Large intestine (tissue), 12 donors: ENCODE data around the gene CILP. TPM values are rescaled to one million over a fixed set of nuclear protein-coding genes. Genes with fewer than 3 reads are reported as not detected.

Experiments
- DNase-seq, 2 donors: peaks; one replicate each; pipeline versions ENCODE4 v3.0.0 to v3.0.0-alpha.2; 2013
- H3K27ac ChIP-seq: one replicate; pipeline ENCODE4 v1.5.1; 2013; ENCODE audit warnings: low read length
- H3K27me3 ChIP-seq: 2 replicates; pipeline ENCODE4 v1.6.1; 2013; ENCODE audit warnings: low read length; ENCODE audit not compliant: control insufficient read depth, insufficient read depth
- H3K36me3 ChIP-seq: 2 replicates; pipeline ENCODE4 v1.6.1; 2013; ENCODE audit warnings: low read length; ENCODE audit not compliant: control insufficient read depth, insufficient read depth
- H3K4me1 ChIP-seq: one replicate; pipeline ENCODE4 v1.6.1; 2013; ENCODE audit warnings: low read length; ENCODE audit not compliant: control insufficient read depth, insufficient read depth
- H3K4me3 ChIP-seq: one replicate; pipeline ENCODE4 v1.5.1; 2013; ENCODE audit warnings: low read length
- H3K9me3 ChIP-seq: one replicate; pipeline ENCODE4 v1.6.1; 2013; ENCODE audit warnings: mild to moderate bottlenecking, low read depth, low read length, moderate library complexity; ENCODE audit not compliant: control insufficient read depth
- WGBS: methylation state at CpG from one replicate; pipeline ENCODE4 v1.1.5; 2013; ENCODE audit warnings: low lambda C conversion rate; ENCODE audit not compliant: insufficient coverage; 5-methylcytosine and 5-hydroxymethylcytosine counted together
- long read RNA-seq, 11 donors: transcript quantifications; one replicate each; lab custom pipeline, GENCODE V29; 2026
- polyA plus RNA-seq: library from polyadenylated mRNA; unstranded; fragments of 120-200 nt; gene quantifications from one replicate; pipeline ENCODE4 v1.2.1, GENCODE V29; 2013

Gene CILP
- polyA plus RNA-seq = 2.8 TPM
- long read RNA-seq, donor 1 = 0 reads
- long read RNA-seq, donor 2 = 0 reads
- long read RNA-seq, donor 3 = 0 reads
- long read RNA-seq, donor 4 = 0 reads
- long read RNA-seq, donor 5 = 0 reads
- long read RNA-seq, donor 6 = 0 reads
- long read RNA-seq, donor 7, full-length matches to known transcripts = 1 of 1 reads
- long read RNA-seq, donor 7, partial matches to known transcripts = 0 of 1 reads
- long read RNA-seq, donor 7, other reads (novel, unspliced or antisense) = 0 of 1 reads
- long read RNA-seq, donor 8 = 0 reads
- long read RNA-seq, donor 9 = 0 reads
- long read RNA-seq, donor 10, full-length matches to known transcripts = 2 of 2 reads
- long read RNA-seq, donor 10, partial matches to known transcripts = 0 of 2 reads
- long read RNA-seq, donor 10, other reads (novel, unspliced or antisense) = 0 of 2 reads
- long read RNA-seq, donor 11, full-length matches to known transcripts = 1 of 1 reads
- long read RNA-seq, donor 11, partial matches to known transcripts = 0 of 1 reads
- long read RNA-seq, donor 11, other reads (novel, unspliced or antisense) = 0 of 1 reads

- Histone ChIP-seq H3K27me3 (no peaks in the 10 kb centered on the region), H3K4me3 (no peak within 1 kb of the TSS), H3K36me3 (no peaks in the 10 kb centered on the region), H3K27ac (no peak within 1 kb of the TSS), H3K4me1 (peaks cover 10% of the 10 kb centered on the region), H3K9me3 (no peaks in the 10 kb centered on the region)
- DNase-seq = no peak
- WGBS = 90% methylated on average over 2 of the region's 8 CpGs
Observed at GRCh38 chr15:65210770-65211481, at the start of gene CILP. CILP (minus strand) TSS chr15:65211473; CDS start chr15:65209755, 1,718 bp downstream.

GRCh38 chr15:65260968-65261367, 49.7 kb upstream of the CILP start:
- no peak overlapping the region for H3K27ac ChIP-seq
- no peak for DNase-seq
- peaks cover 21% of the 10 kb centered on the region for H3K4me1 ChIP-seq
- H3K9me3 ChIP-seq = no peaks in the 10 kb centered on the region
- peaks cover 39% of the 10 kb centered on the region for H3K36me3 ChIP-seq
- 83% methylated on average over 1 of the region's 6 CpGs for WGBS
- no peak overlapping the region for H3K4me3 ChIP-seq
- H3K27me3 ChIP-seq = no peaks in the 10 kb centered on the region

GRCh38 chr15:65259367-65259797, 48.1 kb upstream of the CILP start:
- DNase-seq = peak in 1 of 2 donors; percentile 22
- Histone ChIP-seq H3K4me3 (no peak overlapping the region), H3K27ac (peak overlapping the region; percentile 69), H3K9me3 (no peaks in the 10 kb centered on the region), H3K36me3 (peaks cover 34% of the 10 kb centered on the region), H3K27me3 (no peaks in the 10 kb centered on the region), H3K4me1 (peaks cover 26% of the 10 kb centered on the region)
- WGBS = 72% methylated on average over 3 of the region's 7 CpGs

- no peak for DNase-seq
- peaks cover 26% of the 10 kb centered on the region for H3K4me1 ChIP-seq
Observed at GRCh38 chr15:65258375-65259262, 47.3 kb upstream of the CILP start.

GRCh38 chr15:65255486-65256140, 44.3 kb upstream of the CILP start:
- H3K27ac ChIP-seq = no peak overlapping the region
- H3K4me1 ChIP-seq = peaks cover 26% of the 10 kb centered on the region
- no CpG with 5 or more reads among the region's 7 CpGs for WGBS

More at GRCh38 chr15:65258375-65259262, 47.3 kb upstream of the CILP start:
- no peaks in the 10 kb centered on the region for H3K9me3 ChIP-seq
- peak overlapping the region; percentile 69 for H3K27ac ChIP-seq
- H3K4me3 ChIP-seq = no peak overlapping the region
- no peaks in the 10 kb centered on the region for H3K27me3 ChIP-seq
- WGBS = no CpG with 5 or more reads among the region's 5 CpGs
- peaks cover 34% of the 10 kb centered on the region for H3K36me3 ChIP-seq

GRCh38 chr15:65254758-65255157, 43.5 kb upstream of the CILP start:
- H3K36me3 ChIP-seq = peaks cover 9% of the 10 kb centered on the region
- no peak overlapping the region for H3K4me3 ChIP-seq
- no peaks in the 10 kb centered on the region for H3K9me3 ChIP-seq
- WGBS = no CpG with 5 or more reads among the region's 1 CpG
- DNase-seq = no peak
- H3K27ac ChIP-seq = no peak overlapping the region
- H3K4me1 ChIP-seq = peaks cover 25% of the 10 kb centered on the region
- no peaks in the 10 kb centered on the region for H3K27me3 ChIP-seq

More at GRCh38 chr15:65255486-65256140, 44.3 kb upstream of the CILP start:
- Histone ChIP-seq H3K27me3 (no peaks in the 10 kb centered on the region), H3K4me3 (no peak overlapping the region), H3K9me3 (no peaks in the 10 kb centered on the region), H3K36me3 (peaks cover 17% of the 10 kb centered on the region)
- DNase-seq = no peak

- peaks cover 6% of the 10 kb centered on the region for H3K36me3 ChIP-seq
- no peak overlapping the region for H3K27ac ChIP-seq
- peaks cover 23% of the 10 kb centered on the region for H3K4me1 ChIP-seq
- no CpG with 5 or more reads among the region's 4 CpGs for WGBS
- no peak for DNase-seq
- no peaks in the 10 kb centered on the region for H3K27me3 ChIP-seq
- no peak overlapping the region for H3K4me3 ChIP-seq
- no peaks in the 10 kb centered on the region for H3K9me3 ChIP-seq
Observed at GRCh38 chr15:65254356-65254755, 43.1 kb upstream of the CILP start.

- Histone ChIP-seq H3K27ac (no peak overlapping the region), H3K9me3 (no peaks in the 10 kb centered on the region), H3K27me3 (no peaks in the 10 kb centered on the region), H3K36me3 (peaks cover 2% of the 10 kb centered on the region), H3K4me3 (no peak overlapping the region), H3K4me1 (peaks cover 7% of the 10 kb centered on the region)
- DNase-seq = no peak
- no CpG with 5 or more reads among the region's 2 CpGs for WGBS
Observed at GRCh38 chr15:65249641-65250040, 38.4 kb upstream of the CILP start.

- H3K36me3 ChIP-seq = peaks cover 2% of the 10 kb centered on the region
- peak in 1 of 2 donors; percentile 22 for DNase-seq
- no peak overlapping the region for H3K4me3 ChIP-seq
- no peaks in the 10 kb centered on the region for H3K9me3 ChIP-seq
- no CpG with 5 or more reads among the region's 9 CpGs for WGBS
- peak overlapping the region; percentile 10 for H3K27ac ChIP-seq
- H3K27me3 ChIP-seq = no peaks in the 10 kb centered on the region
- H3K4me1 ChIP-seq = peaks cover 6% of the 10 kb centered on the region
Observed at GRCh38 chr15:65248511-65249255, 37.4 kb upstream of the CILP start.
